Prostate gland (tissue), 2 donors: Measurements from ENCODE around the gene RUNX3. TPM values are rescaled to one million over a fixed set of nuclear protein-coding genes. Genes with fewer than 3 reads are reported as not detected.

Source experiments
- DNase-seq: peaks from one replicate; pipeline ENCODE4 v3.0.0-alpha.2; 2019; ENCODE audit warnings: low spot score
- H3K27ac ChIP-seq, 2 donors: fragments of 200-600 bp; sonication (generic); 2 replicates each; pipeline ENCODE4 v1.5.1; 2017 to 2019
- H3K27me3 ChIP-seq: fragments of 200-600 bp; sonication (generic); replicated peaks from 2 replicates; pipeline ENCODE4 v1.5.1; 2019; ENCODE audit not compliant: insufficient read depth
- H3K36me3 ChIP-seq, 2 donors: fragments of 200-600 bp; sonication (generic); 1 replicate in 1 of 2; 2 replicates in 1 of 2; pipeline versions ENCODE4 v1.5.1 to v1.8.1; 2017 to 2019
- H3K4me1 ChIP-seq: fragments of 200-600 bp; sonication (generic); replicated peaks from 2 replicates; pipeline ENCODE4 v1.5.1; 2019
- H3K4me3 ChIP-seq, 2 donors: fragments of 200-600 bp; sonication (generic); 2 replicates each; pipeline ENCODE4 v1.5.1; 2017 to 2019
- H3K9me3 ChIP-seq: fragments of 200-600 bp; sonication (generic); 2 replicates; pipeline ENCODE4 v1.5.1; 2017
- CTCF ChIP-seq, 4 experiments: fragments of 200-600 bp in 2 of 4; fragments of 450-650 bp in 2 of 4; sonication (generic) in 2 of 4; IDR thresholded peaks; 1 replicate in 3 of 4; 2 replicates in 1 of 4; pipeline ENCODE4 v1.5.1; 2016 to 2019; ENCODE audit warnings: antibody characterized with exemption in 4 of 4, mild to moderate bottlenecking in 2 of 4, moderate library complexity in 2 of 4
- POLR2A ChIP-seq: fragments of 450-650 bp; IDR thresholded peaks from one replicate; pipeline ENCODE4 v1.6.1; 2016; ENCODE audit warnings: antibody characterized with exemption, mild to moderate bottlenecking
- POLR2AphosphoS5 ChIP-seq: sonication (generic); formaldehyde crosslinking; IDR thresholded peaks from one replicate; pipeline ENCODE4 v1.6.1; 2017; ENCODE audit warnings: antibody characterized with exemption
- WGBS: methylation state at CpG from one replicate; pipeline ENCODE4 v1.1.5; 2018; 5-methylcytosine and 5-hydroxymethylcytosine counted together
- intact Hi-C: fragments of 100-400 bp; cut with DNase I; formaldehyde crosslinking; loops from one replicate; pipeline ENCODE4 v1.14.2; 2022
- total RNA-seq, 2 donors: library from RNA; depleted of rRNA; stranded (reverse); fragments of >200 nt; gene quantifications; one replicate each; pipeline ENCODE4 v1.1.0, GENCODE V29; 2016

Gene RUNX3
- total RNA-seq, 2 donors from 2014 or later, result 2.5 to 3.4 TPM

- Histone ChIP-seq H3K36me3 (no peaks in the 10 kb centered on the region), H3K4me1 (no peaks in the 10 kb centered on the region), H3K27ac (no peak overlapping the region), H3K4me3 (no peak overlapping the region), H3K9me3 (no peaks in the 10 kb centered on the region), H3K27me3 (peaks cover 33% of the 10 kb centered on the region)
- no peak for DNase-seq
- TF ChIP-seq POLR2AphosphoS5 (no peak), POLR2A (no peak), CTCF (IDR thresholded peaks at IDR 0.05) (no peak)
- WGBS, result 72% methylated on average over 12 of the region's 12 CpGs
- intact Hi-C loops, result no loop called here
These were observed 3.4 kb upstream of the RUNX3 start for GRCh38 chr1:24933468-24933867.

GRCh38 chr1:24932725-24933294 lies 2.7 kb upstream of the RUNX3 start:
- H3K9me3 ChIP-seq, result no peaks in the 10 kb centered on the region
- WGBS, result 76% methylated on average over 13 of the region's 13 CpGs
- DNase-seq, result no peak
- intact Hi-C loops, result no loop called here
- H3K4me3 ChIP-seq, result no peak overlapping the region
- no peaks in the 10 kb centered on the region for H3K36me3 ChIP-seq
- no peaks in the 10 kb centered on the region for H3K4me1 ChIP-seq
- H3K27me3 ChIP-seq, result peaks cover 33% of the 10 kb centered on the region
- TF ChIP-seq POLR2AphosphoS5 (no peak), CTCF (IDR thresholded peaks at IDR 0.05) (no peak)
- H3K27ac ChIP-seq, result no peak overlapping the region

GRCh38 chr1:24932284-24932683 lies 2.2 kb upstream of the RUNX3 start:
- Histone ChIP-seq H3K4me1 (no peaks in the 10 kb centered on the region), H3K36me3 (no peaks in the 10 kb centered on the region), H3K27ac (no peak overlapping the region), H3K4me3 (no peak overlapping the region), H3K9me3 (no peaks in the 10 kb centered on the region), H3K27me3 (peaks cover 37% of the 10 kb centered on the region)
- intact Hi-C loops, result no loop called here
- no peak for DNase-seq
- WGBS, result 11% methylated on average over 29 of the region's 34 CpGs
- TF ChIP-seq POLR2A, result no peak
- peak; percentile 51 to 68 (median 61) for TF ChIP-seq CTCF (IDR thresholded peaks at IDR 0.05)

- H3K27ac ChIP-seq, result no peak overlapping the region
- no peaks in the 10 kb centered on the region for H3K36me3 ChIP-seq
- 15% methylated on average over 61 of the region's 63 CpGs for WGBS
- H3K9me3 ChIP-seq, result no peaks in the 10 kb centered on the region
- intact Hi-C loops, result no loop called here
- TF ChIP-seq POLR2AphosphoS5 (no peak), CTCF (IDR thresholded peaks at IDR 0.05) (no peak), POLR2A (no peak)
- no peak for DNase-seq
- peaks cover 42% of the 10 kb centered on the region for H3K27me3 ChIP-seq
- H3K4me1 ChIP-seq, result no peaks in the 10 kb centered on the region
- H3K4me3 ChIP-seq, result no peak overlapping the region
These were observed 1.6 kb upstream of the RUNX3 start for GRCh38 chr1:24931468-24932231.

- no peak for DNase-seq
- no peaks in the 10 kb centered on the region for H3K4me1 ChIP-seq
- TF ChIP-seq POLR2AphosphoS5 (no peak), CTCF (IDR thresholded peaks at IDR 0.05) (no peak), POLR2A (no peak)
- 8% methylated on average over 21 of the region's 21 CpGs for WGBS
- no peaks in the 10 kb centered on the region for H3K9me3 ChIP-seq
- no peak overlapping the region for H3K27ac ChIP-seq
- intact Hi-C loops, result no loop called here
- H3K27me3 ChIP-seq, result peaks cover 42% of the 10 kb centered on the region
- no peaks in the 10 kb centered on the region for H3K36me3 ChIP-seq
- H3K4me3 ChIP-seq, result no peak overlapping the region
These were observed 1.0 kb upstream of the RUNX3 start for GRCh38 chr1:24931146-24931467.
